ENCODE data around the gene MAP4K3.
"Not testable (repeated sequence)": the region's sequence is repeated elsewhere in the genome, so short reads cannot be mapped to it uniquely, and the experiment has no call there.

Gene MAP4K3

GRCh38 chr2:39373181-39373802 lies 63.8 kb downstream of the MAP4K3 start:
- no peak for DNase-seq (ENCODE audit: low spot score)

- no peak for DNase-seq (ENCODE audit: low spot score)
These were observed 67.0 kb downstream of the MAP4K3 start for GRCh38 chr2:39370101-39370500.

GRCh38 chr2:39368846-39369245 lies 68.2 kb downstream of the MAP4K3 start:
- DNase-seq (ENCODE audit: low spot score): no peak

- no peak for DNase-seq (ENCODE audit: low spot score)
These were observed 68.7 kb downstream of the MAP4K3 start for GRCh38 chr2:39368376-39368775.

- DNase-seq (ENCODE audit: low spot score): no peak
These were observed 74.5 kb downstream of the MAP4K3 start for GRCh38 chr2:39362595-39362994.

- DNase-seq (ENCODE audit: low spot score): no peak
These were observed 75.6 kb downstream of the MAP4K3 start for GRCh38 chr2:39361511-39361910.

DNA sequence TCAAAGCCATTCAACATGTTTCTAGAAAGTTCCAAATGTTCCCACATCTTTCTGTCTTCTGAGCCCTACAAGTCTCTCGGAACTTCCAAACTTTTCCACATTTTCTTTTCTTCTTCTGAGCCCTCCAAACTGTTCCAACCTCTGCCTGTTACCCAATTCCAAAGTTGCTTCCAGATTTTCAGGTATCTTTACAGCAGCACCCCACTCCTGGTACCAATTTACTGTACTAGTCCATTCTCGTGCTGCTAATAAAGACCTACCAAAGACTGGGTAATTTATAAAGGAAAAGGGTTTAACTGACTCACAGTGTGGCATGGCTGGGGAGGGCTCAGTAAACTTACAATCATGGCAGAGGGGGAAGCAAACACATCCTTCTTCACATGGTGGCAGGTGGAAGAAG lies 76.7 kb downstream of the MAP4K3 start:
- DNase-seq (ENCODE audit: low spot score): not testable (repeated sequence)

- DNase-seq (ENCODE audit: low spot score): no peak
These were observed 77.5 kb downstream of the MAP4K3 start for GRCh38 chr2:39359453-39360038.

DNA sequence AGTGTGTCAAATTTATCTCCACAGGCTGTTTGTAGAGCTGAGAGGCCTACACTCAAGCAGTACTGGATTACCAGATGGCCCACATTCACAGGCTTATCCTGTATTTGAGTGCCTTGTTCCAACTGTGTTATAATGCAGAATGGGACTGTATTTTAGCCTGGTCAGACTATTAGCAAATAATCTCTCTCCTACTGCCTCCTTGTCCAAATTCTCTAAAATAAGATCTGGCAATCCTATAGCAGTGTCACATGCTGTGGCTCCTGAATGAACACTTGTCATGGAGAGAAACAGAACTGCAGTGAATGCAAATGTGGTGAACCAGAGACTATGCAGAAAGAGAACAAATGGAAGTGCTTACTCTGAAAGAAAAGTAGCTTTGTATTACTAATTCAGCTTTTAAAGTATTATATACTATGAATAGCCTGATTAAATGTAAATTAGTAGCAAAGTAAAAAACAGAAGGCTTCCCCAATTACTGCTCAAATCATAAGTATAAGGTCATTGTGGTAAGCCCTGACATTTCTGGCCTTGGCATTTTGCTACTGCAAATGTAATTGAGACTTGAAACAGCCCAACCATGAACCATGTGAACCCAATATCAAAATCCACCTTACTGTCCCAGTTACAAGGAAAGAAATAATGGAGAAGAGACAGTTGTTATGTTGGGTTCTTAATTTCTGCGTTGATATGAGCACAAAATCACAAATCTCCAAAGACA lies 80.0 kb downstream of the MAP4K3 start:
- no peak for DNase-seq (ENCODE audit: low spot score)

DNA sequence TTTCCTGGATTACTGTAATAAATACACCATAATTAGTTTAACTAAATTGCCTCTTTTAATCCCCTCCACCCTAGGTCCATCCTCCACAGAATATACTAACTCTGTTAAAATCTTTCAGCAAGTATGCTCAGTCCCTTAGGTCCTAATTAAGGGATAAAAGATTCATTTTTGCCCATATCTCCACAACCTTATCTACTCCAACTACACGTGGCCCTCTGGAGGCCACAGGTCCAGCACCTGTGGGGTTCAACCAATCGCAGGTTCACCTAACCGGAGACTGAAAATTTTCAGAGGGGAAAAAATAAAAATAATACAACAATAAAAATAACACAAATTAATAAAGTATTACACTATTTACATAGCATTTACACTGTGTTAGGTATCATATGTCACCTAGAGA lies 86.4 kb downstream of the MAP4K3 start:
- no peak for DNase-seq (ENCODE audit: low spot score)

- DNase-seq (ENCODE audit: low spot score): no peak
These were observed 98.6 kb downstream of the MAP4K3 start for GRCh38 chr2:39338502-39338901.

DNA sequence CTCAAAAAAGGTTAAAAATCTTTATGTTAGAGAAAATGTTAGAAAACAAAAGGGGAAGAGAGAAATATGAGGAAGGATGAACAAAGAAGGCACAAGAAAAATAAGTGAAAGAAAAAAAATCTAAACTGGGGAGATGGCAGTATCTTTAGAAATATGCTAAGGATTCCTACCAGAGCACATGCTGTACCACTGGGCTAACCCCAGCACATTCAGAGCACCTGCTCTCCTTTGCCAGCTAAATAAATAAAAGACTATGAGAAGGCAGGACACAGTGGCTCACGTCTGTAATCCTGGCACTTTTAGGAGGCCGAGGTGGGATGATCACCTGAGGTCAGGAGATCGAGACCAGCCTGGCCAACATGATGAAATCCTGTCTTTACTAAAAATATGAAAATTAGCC lies 101.2 kb downstream of the MAP4K3 start:
- DNase-seq (ENCODE audit: low spot score): no peak

DNA sequence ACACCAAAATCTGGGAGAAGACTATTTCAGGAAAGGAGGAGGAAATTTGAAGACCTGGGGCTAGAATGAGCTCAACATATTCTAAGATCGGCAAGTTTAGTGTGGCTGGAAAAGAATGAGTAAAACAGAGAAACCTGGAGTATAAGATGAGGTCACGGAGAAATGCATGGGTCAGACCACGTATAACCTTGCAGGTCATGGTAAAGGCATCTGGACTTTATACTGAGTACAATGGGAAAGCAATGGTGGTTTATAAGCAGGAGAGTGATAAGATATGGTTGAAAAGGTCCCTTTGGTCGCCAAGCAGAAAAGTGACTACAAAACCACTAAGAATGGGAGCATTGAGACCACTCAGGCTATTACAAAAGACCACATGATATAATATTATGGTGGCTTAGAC lies 102.1 kb downstream of the MAP4K3 start:
- no peak for DNase-seq (ENCODE audit: low spot score)

- no peak for DNase-seq (ENCODE audit: low spot score)
These were observed 102.6 kb downstream of the MAP4K3 start for GRCh38 chr2:39334529-39334928.

DNA sequence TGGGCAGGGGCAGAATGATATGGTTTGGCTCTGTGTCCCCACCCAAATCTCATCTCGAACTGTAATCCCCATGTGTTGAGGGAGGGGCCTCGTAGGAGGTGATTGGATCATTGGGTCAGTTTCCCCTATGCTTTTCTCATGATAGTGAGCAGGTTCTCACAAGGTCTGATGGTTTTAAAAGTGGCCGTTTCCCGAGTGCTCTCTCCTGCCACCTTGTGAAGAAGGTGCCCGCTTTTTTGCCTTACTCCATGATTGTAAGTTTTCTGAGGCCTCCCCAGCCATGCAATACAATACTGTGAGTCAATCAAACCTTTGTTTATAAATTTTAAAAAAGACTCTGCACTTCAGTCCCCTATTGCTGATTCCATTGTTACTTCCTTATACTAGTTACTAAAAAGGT lies 110.4 kb downstream of the MAP4K3 start:
- DNase-seq (ENCODE audit: low spot score): no peak

GRCh38 chr2:39325966-39326365 lies 111.1 kb downstream of the MAP4K3 start:
- DNase-seq (ENCODE audit: low spot score): peak; percentile 5

DNA sequence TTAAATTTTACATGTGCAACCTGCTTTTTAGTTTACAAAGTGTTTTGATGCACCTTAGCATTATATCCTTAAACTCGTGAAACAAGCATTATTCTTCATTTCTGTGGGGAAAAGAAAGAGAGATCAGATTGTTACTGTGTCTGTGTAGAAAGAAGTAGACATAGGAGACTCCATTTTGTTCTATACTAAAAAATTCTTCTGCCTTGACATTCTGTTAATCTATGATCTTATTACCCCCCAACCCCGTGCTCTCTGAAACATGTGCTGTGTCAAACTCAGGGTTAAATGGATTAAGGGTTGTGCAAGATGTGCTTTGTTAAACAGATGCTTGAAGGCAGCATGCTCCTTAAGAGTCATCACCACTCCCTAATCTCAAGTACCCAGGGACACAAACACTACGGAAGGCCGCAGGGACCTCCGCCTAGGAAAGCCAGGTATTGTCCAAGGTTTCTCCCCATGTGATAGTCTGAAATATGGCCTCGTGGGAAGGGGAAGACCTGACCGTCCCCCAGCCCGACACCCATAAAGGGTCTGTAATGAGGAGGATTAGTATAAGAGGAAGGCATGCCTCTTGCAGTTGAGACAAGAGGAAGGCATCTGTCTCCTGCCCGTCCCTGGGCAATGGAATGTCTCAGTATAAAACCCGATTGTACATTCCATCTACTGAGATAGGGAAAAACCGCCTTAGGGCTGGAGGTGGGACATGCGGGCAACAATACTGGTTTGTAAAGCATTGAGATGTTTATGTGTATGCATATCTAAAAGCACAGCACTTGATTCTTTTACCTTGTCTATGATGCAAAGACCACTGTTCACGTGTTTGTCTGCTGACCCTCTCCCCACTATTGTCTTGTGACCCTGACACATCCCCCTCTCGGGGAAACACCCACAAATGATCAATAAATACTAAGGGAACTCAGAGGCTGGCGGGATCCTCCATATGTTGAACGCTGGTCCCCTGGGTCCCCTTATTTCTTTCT lies 115.7 kb downstream of the MAP4K3 start:
- not testable (repeated sequence) for DNase-seq (ENCODE audit: low spot score)

DNA sequence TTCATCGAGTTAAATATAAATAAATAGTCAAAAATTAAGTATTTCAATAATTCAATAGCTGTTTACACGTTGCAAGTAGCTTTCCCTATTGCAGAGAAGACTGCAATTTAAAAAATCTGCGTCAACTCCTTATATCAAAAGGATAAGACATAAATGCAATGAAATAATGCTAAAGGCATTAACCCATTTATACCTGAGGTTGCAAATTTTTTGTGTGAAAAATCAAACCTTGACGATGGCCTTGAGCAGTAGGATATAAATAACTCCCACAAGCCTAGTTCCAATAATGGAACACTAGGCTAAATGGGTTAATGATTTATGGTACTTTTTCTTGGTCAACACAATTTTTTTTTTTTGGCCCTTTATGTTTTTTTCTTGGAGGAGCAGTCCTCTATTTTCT lies 116.9 kb downstream of the MAP4K3 start:
- DNase-seq (ENCODE audit: low spot score): no peak

DNA sequence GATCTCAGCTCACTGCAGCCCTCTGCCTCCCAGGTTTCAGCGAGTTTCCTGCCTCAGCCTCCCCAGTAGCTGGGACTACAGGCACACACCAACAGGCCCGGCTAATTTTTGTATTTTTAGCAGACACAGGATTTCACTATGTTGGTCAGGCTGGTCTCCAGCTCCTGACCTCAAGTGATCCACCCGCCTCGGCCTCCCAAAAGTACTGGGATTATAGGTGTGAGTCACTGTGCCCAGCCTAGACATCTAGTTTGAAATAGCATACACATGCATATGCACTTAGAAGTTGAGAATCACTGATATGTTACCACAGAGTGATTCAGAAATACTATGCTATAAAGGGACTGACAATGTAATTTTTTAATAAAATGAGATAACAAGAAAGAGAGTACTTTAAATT lies 123.5 kb downstream of the MAP4K3 start:
- peak; percentile 3 for DNase-seq (ENCODE audit: low spot score)

GRCh38 chr2:39311469-39311868 lies 125.6 kb downstream of the MAP4K3 start:
- no peak for DNase-seq (ENCODE audit: low spot score)

DNA sequence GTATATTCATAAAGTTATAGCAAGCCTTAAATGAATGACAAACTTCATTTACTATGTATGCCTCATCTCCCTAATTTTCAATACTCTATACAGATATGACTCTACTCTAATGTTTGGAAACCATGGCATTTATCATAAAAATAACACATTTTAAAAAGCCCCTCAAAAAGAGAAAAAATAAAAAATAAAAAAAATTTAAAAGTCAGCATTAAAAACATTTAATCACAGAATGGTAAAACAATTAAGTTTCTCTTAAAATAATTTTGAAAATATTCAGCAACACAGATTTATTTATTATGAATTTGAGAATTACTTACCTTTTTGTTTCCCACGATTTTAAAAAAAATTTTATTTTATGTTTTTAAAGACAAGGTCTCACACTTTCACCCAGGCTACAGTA lies 128.3 kb downstream of the MAP4K3 start:
- DNase-seq (ENCODE audit: low spot score): no peak

DNA sequence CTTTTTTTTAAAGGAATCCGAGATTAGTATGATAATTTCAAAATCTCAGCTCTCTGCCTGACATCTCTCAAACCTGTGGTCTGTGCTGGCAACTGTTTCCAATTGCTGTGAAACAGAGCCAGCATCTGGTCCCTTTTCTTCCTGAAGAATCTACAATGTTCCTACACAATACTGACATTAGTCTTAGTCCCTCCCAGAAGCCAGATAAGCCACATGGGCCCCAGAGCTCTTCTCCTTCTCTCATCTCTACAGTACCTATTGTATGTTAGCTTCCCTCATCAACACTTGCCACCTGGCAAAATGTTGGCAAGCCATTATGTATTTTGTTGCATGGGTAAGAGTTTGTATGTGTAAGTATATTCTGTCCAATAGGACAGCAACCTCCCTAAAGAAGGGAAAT lies 130.5 kb downstream of the MAP4K3 start:
- no peak for DNase-seq (ENCODE audit: low spot score)

Measured in hepatic stellate cell (primary cell).